GM23338 (cell line): Measurements from ENCODE around the gene EPHX1. TPM values are rescaled to one million over a fixed set of nuclear protein-coding genes. Genes with fewer than 3 reads are reported as not detected.

Source experiments
- ATAC-seq: fragments of 200-7000 bp; cut with Tn5 transposase; 3 replicates; pipeline ENCODE4 v1.9.1; 2020
- DNase-seq: peaks from one replicate; pipeline ENCODE4 v3.0.0-alpha.2; 2015; ENCODE audit warnings: low spot score
- H2AFZ ChIP-seq: fragments of 200-600 bp; sonication (generic); 2 replicates; pipeline ENCODE4 v1.8.0; 2016; ENCODE audit warnings: antibody characterized with exemption, mild to moderate bottlenecking, moderate library complexity
- H3F3A ChIP-seq: fragments of 200-600 bp; sonication (generic); replicated peaks from 2 replicates; pipeline ENCODE4 v1.8.0; 2017; ENCODE audit warnings: antibody characterized with exemption, mixed run types, low read depth
- H3K27ac ChIP-seq: fragments of 200-600 bp; sonication (generic); 2 replicates; pipeline ENCODE4 v1.6.1; 2016; ENCODE audit warnings: low read depth
- H3K27me3 ChIP-seq: fragments of 200-600 bp; sonication (generic); 2 replicates; pipeline ENCODE4 v1.8.0; 2016; ENCODE audit warnings: mild to moderate bottlenecking, mixed run types, moderate library complexity; ENCODE audit not compliant: insufficient read depth
- H3K36me3 ChIP-seq: fragments of 200-600 bp; sonication (generic); 2 replicates; pipeline ENCODE4 v1.8.0; 2016; ENCODE audit warnings: mild to moderate bottlenecking; ENCODE audit not compliant: insufficient read depth
- H3K4me1 ChIP-seq: fragments of 200-600 bp; sonication (generic); 2 replicates; pipeline ENCODE4 v1.8.0; 2016; ENCODE audit warnings: mild to moderate bottlenecking, moderate library complexity; ENCODE audit not compliant: insufficient read depth
- H3K4me2 ChIP-seq: fragments of 200-600 bp; sonication (generic); 2 replicates; pipeline ENCODE4 v1.7.1; 2017; ENCODE audit warnings: mixed run types
- H3K4me3 ChIP-seq: fragments of 200-600 bp; sonication (generic); 2 replicates; pipeline ENCODE4 v1.6.1; 2016; ENCODE audit warnings: mixed run types
- H3K79me2 ChIP-seq: fragments of 200-600 bp; sonication (generic); replicated peaks from 2 replicates; pipeline ENCODE4 v1.8.0; 2017; ENCODE audit warnings: mild to moderate bottlenecking; ENCODE audit not compliant: insufficient read depth
- H3K9me2 ChIP-seq: fragments of 200-600 bp; sonication (generic); 2 replicates; pipeline ENCODE4 v1.8.0; 2017; ENCODE audit not compliant: insufficient read depth
- H4K20me1 ChIP-seq: fragments of 200-600 bp; sonication (generic); replicated peaks from 2 replicates; pipeline ENCODE4 v1.8.0; 2017; ENCODE audit warnings: mild to moderate bottlenecking; ENCODE audit not compliant: insufficient read depth
- H3K27ac Mint-ChIP-seq: 2 replicates; pipeline ENCODE4 v1.8.0; 2020; ENCODE audit warnings: inconsistent platforms, mild to moderate bottlenecking, moderate library complexity, mixed read lengths
- H3K27me3 Mint-ChIP-seq: 3 replicates; pipeline ENCODE4 v1.8.0; 2022; ENCODE audit warnings: low read depth, mild to moderate bottlenecking, moderate library complexity, mixed read lengths, inconsistent platforms; ENCODE audit not compliant: insufficient read depth, poor library complexity
- H3K36me3 Mint-ChIP-seq: 3 replicates; pipeline ENCODE4 v1.8.0; 2021; ENCODE audit warnings: low read depth, mild to moderate bottlenecking, inconsistent platforms, moderate library complexity, mixed read lengths
- H3K4me1 Mint-ChIP-seq: 3 replicates; pipeline ENCODE4 v1.8.0; 2020; ENCODE audit warnings: mild to moderate bottlenecking, inconsistent platforms, mixed read lengths
- H3K4me3 Mint-ChIP-seq: 3 replicates; pipeline ENCODE4 v1.8.0; 2021; ENCODE audit warnings: moderate library complexity, mild to moderate bottlenecking, inconsistent platforms, mixed read lengths
- H3K9me3 Mint-ChIP-seq: 3 replicates; pipeline ENCODE4 v1.8.0; 2020; ENCODE audit warnings: moderate library complexity, mild to moderate bottlenecking, inconsistent platforms, mixed read lengths
- CREB1 ChIP-seq: fragments of 250-450 bp; sonication (Bioruptor Pico); IDR thresholded peaks from 2 replicates; pipeline ENCODE4 v1.5.0; 2020; ENCODE audit warnings: low read depth, mild to moderate bottlenecking, moderate library complexity
- STAT1 ChIP-seq: IDR thresholded peaks from one replicate; pipeline ENCODE4 v1.6.1; 2016; ENCODE audit warnings: antibody characterized with exemption; ENCODE audit not compliant: unreplicated experiment
- ZNF331 ChIP-seq: fragments of 250-450 bp; sonication (Bioruptor Pico); IDR thresholded peaks from 2 replicates; pipeline ENCODE4 v1.5.0; 2020; ENCODE audit warnings: low read depth, mild to moderate bottlenecking, moderate library complexity
- polyA plus RNA-seq: library from polyadenylated mRNA; unstranded; fragments of >200 nt; fragmentation: Nextera tagmentation; extraction: Ambion mirVana; gene quantifications from 2 replicates; pipeline ENCODE4 v1.2.1, GENCODE V29; 2016
- total RNA-seq: library from RNA; depleted of rRNA; stranded (reverse); fragments of >200 nt; shearing (Covaris generic); gene quantifications from 2 replicates; pipeline ENCODE4 v1.2.3, GENCODE V29; 2014
- TF ChIP-seq, protein P1 (sequence below), 2 experiments: fragments of 200-600 bp in 1 of 2; sonication (generic) in 1 of 2; conservative IDR thresholded peaks; 2 replicates each; pipeline versions ENCODE4 v1.5.1 to v1.6.1; 2016 to 2017; ENCODE audit warnings: antibody characterized with exemption in 2 of 2, low read depth in 2 of 2, mild to moderate bottlenecking in 2 of 2, moderate library complexity in 1 of 2
- TF ChIP-seq, protein P2 (sequence below): fragments of 250-450 bp; sonication (Bioruptor Pico); IDR thresholded peaks from 2 replicates; pipeline ENCODE4 v1.5.0; 2020; ENCODE audit warnings: mild to moderate bottlenecking, moderate library complexity

The EPHX1 gene
- total and polyA plus RNA-seq, 2 experiments from 2014 or later = 15.3 to 46.5 TPM

DNA sequence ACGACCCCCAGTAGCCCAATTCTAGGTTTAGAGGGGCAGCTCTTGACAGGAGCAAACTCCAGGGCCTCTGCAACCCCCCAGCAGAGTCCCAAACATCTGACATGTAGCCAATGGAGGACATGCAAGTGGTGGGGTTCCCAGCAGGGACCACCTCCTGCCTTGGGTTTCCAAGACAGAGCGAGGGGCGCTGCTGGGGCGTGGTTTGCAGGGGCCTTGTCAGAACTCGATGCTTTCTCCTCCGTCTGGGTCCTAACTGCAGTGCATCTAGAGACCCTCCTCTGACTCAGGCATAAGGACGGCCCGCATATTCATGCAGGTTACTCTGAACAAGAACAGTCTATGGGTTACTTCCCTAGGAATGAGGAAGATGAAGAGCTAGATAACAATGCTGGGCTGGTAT is 17.2 kb downstream of the EPHX1 start:
- peaks cover 15% of the 10 kb centered on the region for H3K36me3 Mint-ChIP-seq
- DNase-seq = no peak

More for the DNA sequence above, 17.2 kb downstream of the EPHX1 start:
- TF ChIP-seq, protein P1, sequence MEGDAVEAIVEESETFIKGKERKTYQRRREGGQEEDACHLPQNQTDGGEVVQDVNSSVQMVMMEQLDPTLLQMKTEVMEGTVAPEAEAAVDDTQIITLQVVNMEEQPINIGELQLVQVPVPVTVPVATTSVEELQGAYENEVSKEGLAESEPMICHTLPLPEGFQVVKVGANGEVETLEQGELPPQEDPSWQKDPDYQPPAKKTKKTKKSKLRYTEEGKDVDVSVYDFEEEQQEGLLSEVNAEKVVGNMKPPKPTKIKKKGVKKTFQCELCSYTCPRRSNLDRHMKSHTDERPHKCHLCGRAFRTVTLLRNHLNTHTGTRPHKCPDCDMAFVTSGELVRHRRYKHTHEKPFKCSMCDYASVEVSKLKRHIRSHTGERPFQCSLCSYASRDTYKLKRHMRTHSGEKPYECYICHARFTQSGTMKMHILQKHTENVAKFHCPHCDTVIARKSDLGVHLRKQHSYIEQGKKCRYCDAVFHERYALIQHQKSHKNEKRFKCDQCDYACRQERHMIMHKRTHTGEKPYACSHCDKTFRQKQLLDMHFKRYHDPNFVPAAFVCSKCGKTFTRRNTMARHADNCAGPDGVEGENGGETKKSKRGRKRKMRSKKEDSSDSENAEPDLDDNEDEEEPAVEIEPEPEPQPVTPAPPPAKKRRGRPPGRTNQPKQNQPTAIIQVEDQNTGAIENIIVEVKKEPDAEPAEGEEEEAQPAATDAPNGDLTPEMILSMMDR (conservative IDR thresholded peaks at IDR 0.05; ENCODE audit: low read depth in 2 of 2) = no peak
- TF ChIP-seq CREB1 (CRISPR knock-in tag) = no peak
- TF ChIP-seq ZNF331 (CRISPR knock-in tag) = no peak
- TF ChIP-seq, protein P2, sequence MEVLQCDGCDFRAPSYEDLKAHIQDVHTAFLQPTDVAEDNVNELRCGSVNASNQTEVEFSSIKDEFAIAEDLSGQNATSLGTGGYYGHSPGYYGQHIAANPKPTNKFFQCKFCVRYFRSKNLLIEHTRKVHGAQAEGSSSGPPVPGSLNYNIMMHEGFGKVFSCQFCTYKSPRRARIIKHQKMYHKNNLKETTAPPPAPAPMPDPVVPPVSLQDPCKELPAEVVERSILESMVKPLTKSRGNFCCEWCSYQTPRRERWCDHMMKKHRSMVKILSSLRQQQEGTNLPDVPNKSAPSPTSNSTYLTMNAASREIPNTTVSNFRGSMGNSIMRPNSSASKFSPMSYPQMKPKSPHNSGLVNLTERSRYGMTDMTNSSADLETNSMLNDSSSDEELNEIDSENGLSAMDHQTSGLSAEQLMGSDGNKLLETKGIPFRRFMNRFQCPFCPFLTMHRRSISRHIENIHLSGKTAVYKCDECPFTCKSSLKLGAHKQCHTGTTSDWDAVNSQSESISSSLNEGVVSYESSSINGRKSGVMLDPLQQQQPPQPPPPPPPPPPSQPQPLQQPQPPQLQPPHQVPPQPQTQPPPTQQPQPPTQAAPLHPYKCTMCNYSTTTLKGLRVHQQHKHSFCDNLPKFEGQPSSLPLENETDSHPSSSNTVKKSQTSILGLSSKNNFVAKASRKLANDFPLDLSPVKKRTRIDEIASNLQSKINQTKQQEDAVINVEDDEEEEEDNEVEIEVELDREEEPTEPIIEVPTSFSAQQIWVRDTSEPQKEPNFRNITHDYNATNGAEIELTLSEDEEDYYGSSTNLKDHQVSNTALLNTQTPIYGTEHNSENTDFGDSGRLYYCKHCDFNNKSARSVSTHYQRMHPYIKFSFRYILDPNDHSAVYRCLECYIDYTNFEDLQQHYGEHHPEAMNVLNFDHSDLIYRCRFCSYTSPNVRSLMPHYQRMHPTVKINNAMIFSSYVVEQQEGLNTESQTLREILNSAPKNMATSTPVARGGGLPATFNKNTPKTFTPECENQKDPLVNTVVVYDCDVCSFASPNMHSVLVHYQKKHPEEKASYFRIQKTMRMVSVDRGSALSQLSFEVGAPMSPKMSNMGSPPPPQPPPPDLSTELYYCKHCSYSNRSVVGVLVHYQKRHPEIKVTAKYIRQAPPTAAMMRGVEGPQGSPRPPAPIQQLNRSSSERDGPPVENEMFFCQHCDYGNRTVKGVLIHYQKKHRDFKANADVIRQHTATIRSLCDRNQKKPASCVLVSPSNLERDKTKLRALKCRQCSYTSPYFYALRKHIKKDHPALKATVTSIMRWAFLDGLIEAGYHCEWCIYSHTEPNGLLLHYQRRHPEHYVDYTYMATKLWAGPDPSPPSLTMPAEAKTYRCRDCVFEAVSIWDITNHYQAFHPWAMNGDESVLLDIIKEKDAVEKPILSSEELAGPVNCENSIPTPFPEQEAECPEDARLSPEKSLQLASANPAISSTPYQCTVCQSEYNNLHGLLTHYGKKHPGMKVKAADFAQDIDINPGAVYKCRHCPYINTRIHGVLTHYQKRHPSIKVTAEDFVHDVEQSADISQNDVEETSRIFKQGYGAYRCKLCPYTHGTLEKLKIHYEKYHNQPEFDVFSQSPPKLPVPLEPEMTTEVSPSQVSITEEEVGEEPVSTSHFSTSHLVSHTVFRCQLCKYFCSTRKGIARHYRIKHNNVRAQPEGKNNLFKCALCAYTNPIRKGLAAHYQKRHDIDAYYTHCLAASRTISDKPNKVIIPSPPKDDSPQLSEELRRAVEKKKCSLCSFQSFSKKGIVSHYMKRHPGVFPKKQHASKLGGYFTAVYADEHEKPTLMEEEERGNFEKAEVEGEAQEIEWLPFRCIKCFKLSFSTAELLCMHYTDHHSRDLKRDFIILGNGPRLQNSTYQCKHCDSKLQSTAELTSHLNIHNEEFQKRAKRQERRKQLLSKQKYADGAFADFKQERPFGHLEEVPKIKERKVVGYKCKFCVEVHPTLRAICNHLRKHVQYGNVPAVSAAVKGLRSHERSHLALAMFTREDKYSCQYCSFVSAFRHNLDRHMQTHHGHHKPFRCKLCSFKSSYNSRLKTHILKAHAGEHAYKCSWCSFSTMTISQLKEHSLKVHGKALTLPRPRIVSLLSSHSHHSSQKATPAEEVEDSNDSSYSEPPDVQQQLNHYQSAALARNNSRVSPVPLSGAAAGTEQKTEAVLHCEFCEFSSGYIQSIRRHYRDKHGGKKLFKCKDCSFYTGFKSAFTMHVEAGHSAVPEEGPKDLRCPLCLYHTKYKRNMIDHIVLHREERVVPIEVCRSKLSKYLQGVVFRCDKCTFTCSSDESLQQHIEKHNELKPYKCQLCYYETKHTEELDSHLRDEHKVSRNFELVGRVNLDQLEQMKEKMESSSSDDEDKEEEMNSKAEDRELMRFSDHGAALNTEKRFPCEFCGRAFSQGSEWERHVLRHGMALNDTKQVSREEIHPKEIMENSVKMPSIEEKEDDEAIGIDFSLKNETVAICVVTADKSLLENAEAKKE (CRISPR knock-in tag) = no peak
- TF ChIP-seq STAT1 = no peak
- H2AFZ ChIP-seq = no peak overlapping the region
- Mint-ChIP-seq H3K4me3 (no peak overlapping the region), H3K9me3 (no peaks in the 10 kb centered on the region), H3K27ac (no peak overlapping the region), H3K27me3 (peaks cover 9% of the 10 kb centered on the region), H3K4me1 (peaks cover 39% of the 10 kb centered on the region)
- H3K4me1 ChIP-seq = peaks cover 19% of the 10 kb centered on the region
- H3K4me3 ChIP-seq = no peak overlapping the region
- peaks cover 21% of the 10 kb centered on the region for H3K79me2 ChIP-seq
- H3K27me3 ChIP-seq = no peaks in the 10 kb centered on the region
- H3K4me2 ChIP-seq = no peak overlapping the region
- H3K27ac ChIP-seq = no peak overlapping the region
- H4K20me1 ChIP-seq = peaks cover 8% of the 10 kb centered on the region
- no peaks in the 10 kb centered on the region for H3K9me2 ChIP-seq
- H3F3A ChIP-seq = peaks cover 3% of the 10 kb centered on the region; the same call in 1 of the 2 replicates
- peaks cover 8% of the 10 kb centered on the region for H3K36me3 ChIP-seq
- no peak for ATAC-seq
